Psoas muscle (tissue), 8 donors: Measurements from ENCODE around the gene DCTN3. TPM values are rescaled to one million over a fixed set of nuclear protein-coding genes. Genes with fewer than 3 reads are reported as not detected.

Source experiments
- ATAC-seq, 4 donors: fragments of 200-7000 bp; cut with Tn5 transposase; one replicate each; pipeline ENCODE4 v1.9.1; 2020; ENCODE audit warnings: moderate library complexity in 3 of 4, mild to moderate bottlenecking in 2 of 4
- DNase-seq, 2 donors: peaks; one replicate each; pipeline ENCODE4 v3.0.0-alpha.2; 2020
- H3K27ac ChIP-seq: fragments of 200-600 bp; one replicate; pipeline ENCODE4 v1.8.0; 2022
- H3K27me3 ChIP-seq, 3 donors: fragments of 200-600 bp in 1 of 3; one replicate each; pipeline versions ENCODE4 v1.6.1 to v1.8.0; 2013 to 2022; ENCODE audit warnings: low read length in 2 of 3, mild to moderate bottlenecking in 2 of 3, moderate library complexity in 1 of 3; ENCODE audit not compliant: insufficient read depth in 3 of 3
- H3K36me3 ChIP-seq, 2 donors: fragments of 200-600 bp in 1 of 2; one replicate each; pipeline versions ENCODE4 v1.6.1 to v1.8.0; 2013 to 2022; ENCODE audit warnings: low read depth in 1 of 2, mild to moderate bottlenecking in 1 of 2, moderate library complexity in 1 of 2; ENCODE audit not compliant: insufficient read depth in 1 of 2
- H3K4me1 ChIP-seq: fragments of 200-600 bp; one replicate; pipeline ENCODE4 v1.8.0; 2022
- H3K4me3 ChIP-seq: fragments of 200-600 bp; one replicate; pipeline ENCODE4 v1.8.0; 2022; ENCODE audit warnings: mild to moderate bottlenecking
- H3K9me3 ChIP-seq: fragments of 200-600 bp; one replicate; pipeline ENCODE4 v1.8.0; 2022
- WGBS, 3 donors: extraction: QIAGEN DNeasy Blood & Tissue Kit; methylation state at CpG; one replicate each; pipeline versions ENCODE4 v1.1.6 to v1.1.7; 2013; 5-methylcytosine and 5-hydroxymethylcytosine counted together
- intact Hi-C, 2 donors: fragments of 100-400 bp; cut with DNase I; formaldehyde crosslinking; loops; one replicate each; pipeline versions ENCODE4 v1.11.0 to v1.14.2; 2022
- polyA plus RNA-seq, 3 donors: library from polyadenylated mRNA; stranded (reverse); fragments of 200-250 nt; gene quantifications; one replicate each; pipeline ENCODE4 v1.2.3, GENCODE V29; 2013
- total RNA-seq, 4 donors: library from RNA; stranded (reverse); fragmentation: NEBNext Ultra II Directional in 2 of 4; extraction: Animal tissue kit (Norgen Biotek cat#: 25700) in 2 of 4; gene quantifications; one replicate each; pipeline versions ENCODE4 v1.2.1 to v1.2.4, GENCODE V29; 2021 to 2023
- TF ChIP-seq, protein P1 (sequence below): fragments of 200-600 bp; IDR thresholded peaks from one replicate; pipeline ENCODE4 v1.8.0; 2022; ENCODE audit warnings: antibody characterized with exemption
- donor health status: healthy with polysubstance abuse.
- donor health status: DM: no; HTN: no; CAD: no; lungs with moderate emphysema.
- donor health status: Bipolar disorder and iron deficiency.
- donor health status: healthy.
- donor health status: DM: yes; HTN: yes; CAD: no.
- donor health status: DM: no; HTN: no; CAD: no.
- donor health status: DM: no; HTN: no; CAD: no.
- donor health status: DM: yes; HTN: yes; CAD: no.

The DCTN3 gene
- total and polyA plus RNA-seq, 7 donors = 52.7 to 109 (median 95.8) TPM

DNA sequence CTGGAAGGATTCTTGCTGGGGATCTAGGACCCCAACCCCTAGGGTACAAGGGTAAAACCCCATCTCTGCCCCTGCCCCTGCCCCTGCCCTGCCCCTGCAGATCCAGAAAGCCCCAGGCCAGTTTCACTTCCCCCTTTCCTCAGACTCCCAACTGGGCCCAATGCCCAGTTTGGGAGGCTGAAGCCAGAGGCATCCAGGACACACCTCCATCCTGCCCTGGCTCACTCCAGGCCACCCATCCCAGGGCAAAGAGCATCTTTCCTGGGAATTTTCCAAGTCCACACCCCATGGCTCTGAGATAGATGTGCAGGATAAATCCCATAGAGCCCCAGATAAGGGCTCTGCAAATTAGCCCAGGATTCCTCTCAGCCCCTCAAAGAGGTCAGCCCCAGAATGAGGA lies 48.2 kb downstream of the DCTN3 start:
- Histone ChIP-seq H3K4me3 (no peak overlapping the region), H3K27me3 (no peaks in the 10 kb centered on the region), H3K36me3 (peaks cover 0 to 19% of the 10 kb centered on the region in 2 donors), H3K27ac (peak overlapping the region; percentile 65), H3K9me3 (no peaks in the 10 kb centered on the region), H3K4me1 (peaks cover 28% of the 10 kb centered on the region)
- intact Hi-C loops = no loop called here
- TF ChIP-seq, protein P1, sequence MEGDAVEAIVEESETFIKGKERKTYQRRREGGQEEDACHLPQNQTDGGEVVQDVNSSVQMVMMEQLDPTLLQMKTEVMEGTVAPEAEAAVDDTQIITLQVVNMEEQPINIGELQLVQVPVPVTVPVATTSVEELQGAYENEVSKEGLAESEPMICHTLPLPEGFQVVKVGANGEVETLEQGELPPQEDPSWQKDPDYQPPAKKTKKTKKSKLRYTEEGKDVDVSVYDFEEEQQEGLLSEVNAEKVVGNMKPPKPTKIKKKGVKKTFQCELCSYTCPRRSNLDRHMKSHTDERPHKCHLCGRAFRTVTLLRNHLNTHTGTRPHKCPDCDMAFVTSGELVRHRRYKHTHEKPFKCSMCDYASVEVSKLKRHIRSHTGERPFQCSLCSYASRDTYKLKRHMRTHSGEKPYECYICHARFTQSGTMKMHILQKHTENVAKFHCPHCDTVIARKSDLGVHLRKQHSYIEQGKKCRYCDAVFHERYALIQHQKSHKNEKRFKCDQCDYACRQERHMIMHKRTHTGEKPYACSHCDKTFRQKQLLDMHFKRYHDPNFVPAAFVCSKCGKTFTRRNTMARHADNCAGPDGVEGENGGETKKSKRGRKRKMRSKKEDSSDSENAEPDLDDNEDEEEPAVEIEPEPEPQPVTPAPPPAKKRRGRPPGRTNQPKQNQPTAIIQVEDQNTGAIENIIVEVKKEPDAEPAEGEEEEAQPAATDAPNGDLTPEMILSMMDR = no peak
- DNase-seq (no peak), ATAC-seq (no peak)

DNA sequence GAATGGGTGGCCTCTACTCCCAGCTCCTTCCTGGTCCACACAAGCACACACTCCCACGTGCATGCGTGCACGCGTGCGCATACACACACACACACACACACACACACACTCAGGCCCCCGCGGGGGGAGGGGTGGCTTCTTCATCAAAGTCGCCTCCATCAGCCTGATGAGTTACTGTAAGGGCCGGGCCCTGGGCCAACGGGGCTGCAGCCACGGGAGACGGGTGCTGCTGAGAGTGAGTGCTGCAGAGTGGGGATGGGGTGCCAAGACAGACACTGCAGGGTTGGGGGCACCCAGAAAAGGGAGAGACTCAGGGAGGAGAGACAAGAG lies 48.8 kb downstream of the DCTN3 start:
- intact Hi-C loops = no loop called here
- TF ChIP-seq, protein P1 = no peak
- Histone ChIP-seq H3K9me3 (no peaks in the 10 kb centered on the region), H3K27me3 (no peaks in the 10 kb centered on the region), H3K36me3 (peaks cover 0 to 13% of the 10 kb centered on the region in 2 donors), H3K27ac (peak overlapping the region; percentile 65), H3K4me1 (peaks cover 28% of the 10 kb centered on the region), H3K4me3 (no peak overlapping the region)
- 44 to 54% (median 54%) methylated on average over 12 of the region's 12 CpGs for WGBS, 3 donors
- ATAC-seq (peak in 1 of 4 donors; percentile 15), DNase-seq (no peak)

DNA sequence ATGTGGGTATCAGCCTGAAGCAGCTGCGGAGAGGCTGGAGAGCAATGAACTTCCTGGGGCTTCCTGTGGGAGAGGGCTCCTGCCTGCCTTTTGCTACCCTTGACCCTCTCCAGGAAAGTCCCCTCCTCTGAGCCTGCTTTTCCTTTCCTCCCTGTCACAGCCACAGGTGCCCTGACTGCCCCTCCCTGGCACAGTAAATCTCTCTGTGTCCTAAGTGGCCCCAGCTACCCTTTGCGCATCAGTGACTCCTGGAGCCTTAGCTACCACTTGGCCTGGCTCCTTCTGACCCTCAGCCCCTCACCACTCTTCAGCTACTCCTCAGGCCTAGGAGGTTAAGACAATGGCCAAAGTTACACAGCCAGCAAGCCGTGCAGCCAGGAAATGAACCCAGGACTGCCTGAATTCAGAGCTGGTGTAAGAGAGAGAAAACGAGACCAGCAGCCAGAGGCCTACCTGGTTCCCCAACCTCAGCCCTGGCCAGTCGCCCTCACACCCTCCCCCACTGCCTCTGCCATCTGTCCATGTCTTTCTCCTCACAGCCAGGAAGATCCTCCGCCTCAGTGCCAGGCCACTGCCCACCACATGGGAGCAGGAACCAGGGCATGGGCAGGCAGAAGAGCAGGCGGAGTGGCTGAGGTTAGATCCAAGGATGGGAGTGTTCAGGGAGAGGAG lies 49.4 kb downstream of the DCTN3 start:
- Histone ChIP-seq H3K4me3 (no peak overlapping the region), H3K27me3 (no peaks in the 10 kb centered on the region), H3K27ac (peak overlapping the region; percentile 65), H3K4me1 (peaks cover 28% of the 10 kb centered on the region), H3K36me3 (peaks cover 0 to 10% of the 10 kb centered on the region in 2 donors), H3K9me3 (no peaks in the 10 kb centered on the region)
- DNase-seq (peak in 1 of 2 donors; percentile 46), ATAC-seq (peak; percentile 60 to 81 (median 75))
- TF ChIP-seq, protein P1 = no peak
- intact Hi-C loops = no loop called here
- 32 to 41% (median 38%) methylated on average over 6 to 7 of the region's 7 CpGs for WGBS, 3 donors

DNA sequence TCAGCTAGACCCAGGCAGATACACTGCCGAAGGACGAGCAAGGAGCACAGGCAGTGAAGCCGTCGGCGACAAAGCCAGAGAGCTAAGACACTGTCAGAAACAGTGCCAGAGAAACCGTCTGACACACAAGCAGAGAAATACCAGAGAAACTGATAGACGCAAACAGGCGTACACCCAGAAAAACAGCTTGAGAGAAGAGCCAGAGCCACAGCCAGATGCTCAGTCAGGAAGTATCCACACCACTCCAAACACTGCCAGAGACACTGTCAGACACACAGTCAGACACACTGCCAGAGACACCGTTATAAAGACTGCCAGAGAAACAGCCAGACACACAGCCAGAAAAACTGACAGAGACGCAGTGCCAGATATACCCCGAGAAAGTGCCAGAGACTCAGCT lies 49.9 kb downstream of the DCTN3 start:
- TF ChIP-seq, protein P1 = no peak
- ATAC-seq = peak; percentile 14 to 17 (median 15)
- intact Hi-C loops = no loop called here
- Histone ChIP-seq H3K9me3 (no peaks in the 10 kb centered on the region), H3K27ac (peak overlapping the region; percentile 65), H3K4me3 (no peak overlapping the region), H3K4me1 (peaks cover 28% of the 10 kb centered on the region), H3K27me3 (no peaks in the 10 kb centered on the region), H3K36me3 (peaks cover 0 to 16% of the 10 kb centered on the region in 2 donors)
- WGBS, 3 donors = 25 to 46% (median 29%) methylated on average over 11 of the region's 11 CpGs
- no peak for DNase-seq

DNA sequence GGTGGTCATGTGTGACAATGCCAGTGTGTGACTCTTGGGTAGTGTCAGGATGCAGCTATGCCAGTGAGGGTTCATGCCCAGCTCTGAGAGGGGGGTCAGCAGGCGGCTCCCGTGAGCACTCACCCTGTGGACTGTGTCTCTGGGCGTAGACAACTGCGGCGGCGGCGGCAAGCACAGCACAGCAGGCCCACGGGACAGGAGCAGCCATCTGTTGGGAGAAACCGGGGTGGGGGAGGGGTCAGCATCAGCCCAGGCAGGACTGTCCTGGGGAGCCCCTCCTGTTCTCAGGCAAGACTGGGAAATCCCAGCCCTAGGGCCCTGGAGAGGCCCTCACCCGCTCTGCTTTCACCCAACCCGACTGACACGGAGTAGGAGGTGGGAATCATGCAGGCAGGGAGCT lies 51.5 kb downstream of the DCTN3 start:
- Histone ChIP-seq H3K27ac (no peak overlapping the region), H3K4me3 (no peak overlapping the region), H3K9me3 (no peaks in the 10 kb centered on the region), H3K27me3 (no peaks in the 10 kb centered on the region), H3K4me1 (peaks cover 28% of the 10 kb centered on the region), H3K36me3 (peaks cover 0 to 29% of the 10 kb centered on the region in 2 donors)
- ATAC-seq = no peak
- WGBS, 3 donors = 68 to 76% (median 73%) methylated on average over 12 of the region's 12 CpGs
- TF ChIP-seq, protein P1 = no peak
- intact Hi-C loops = no loop called here
- DNase-seq = no peak
